B cell (primary cell): Measurements from ENCODE around the gene CAMTA1. TPM values are rescaled to one million over a fixed set of nuclear protein-coding genes. Genes with fewer than 3 reads are reported as not detected.

Source experiments
- ATAC-seq: fragments of 200-7000 bp; cut with Tn5 transposase; one replicate; pipeline ENCODE4 v1.10.0; 2021; ENCODE audit warnings: low read depth, mild to moderate bottlenecking, moderate number of reproducible peaks, moderate library complexity
- CTCF ChIA-PET: fragments of 350-600 bp; sonication (Branson Sonifier 250); formaldehyde crosslinking; loops from one replicate; lab custom pipeline; 2021; ENCODE audit warnings: antibody characterized with exemption, inconsistent platforms; lab: Charles Lee
- POLR2A ChIA-PET: fragments of 350-600 bp; sonication (Branson Sonifier 250); formaldehyde crosslinking; loops from one replicate; lab custom pipeline; 2021; ENCODE audit warnings: antibody characterized with exemption; lab: Charles Lee
- DNase-seq: peaks from one replicate; pipeline ENCODE4 v3.0.0; 2013
- H2AFZ ChIP-seq: 2 replicates; pipeline ENCODE4 v1.6.1; 2012; ENCODE audit warnings: mild to moderate bottlenecking, low read depth, low read length; ENCODE audit not compliant: insufficient read depth, poor library complexity, severe bottlenecking
- H3K27ac ChIP-seq, 2 donors: 1 replicate in 1 of 2; 2 replicates in 1 of 2; pipeline ENCODE4 v1.5.1; 2012 to 2013; ENCODE audit warnings: low read length in 2 of 2, mild to moderate bottlenecking in 2 of 2, moderate library complexity in 1 of 2
- H3K27me3 ChIP-seq, 4 experiments: fragments of 200-600 bp in 1 of 4; sonication (generic) in 1 of 4; replicated peaks in 1 of 4; 1 replicate in 2 of 4; 2 replicates in 2 of 4; pipeline versions ENCODE4 v1.6.1 to v1.7.0; 2013 to 2016; ENCODE audit warnings: low read length in 3 of 4, mild to moderate bottlenecking in 2 of 4, mixed read lengths in 1 of 4, moderate library complexity in 1 of 4; ENCODE audit not compliant: insufficient read depth in 4 of 4, control insufficient read depth in 3 of 4; ENCODE audit errors: control extremely low read depth in 1 of 4
- H3K36me3 ChIP-seq, 2 experiments: replicated peaks in 1 of 2; 1 replicate in 1 of 2; 2 replicates in 1 of 2; pipeline versions ENCODE4 v1.6.1 to v1.7.1; 2013; ENCODE audit warnings: low read length in 1 of 2; ENCODE audit not compliant: insufficient read depth in 2 of 2, control insufficient read depth in 1 of 2; ENCODE audit errors: control extremely low read depth in 1 of 2, extremely low read depth in 1 of 2
- H3K4me1 ChIP-seq, 2 donors: fragments of 200-600 bp in 1 of 2; sonication (generic) in 1 of 2; 1 replicate in 1 of 2; 2 replicates in 1 of 2; pipeline versions ENCODE4 v1.5.1 to v1.6.1; 2013 to 2017; ENCODE audit warnings: low read length in 2 of 2; ENCODE audit not compliant: control insufficient read depth in 2 of 2, insufficient read depth in 2 of 2
- H3K4me2 ChIP-seq: replicated peaks from 2 replicates; pipeline ENCODE3; 2012; ENCODE audit warnings: mild to moderate bottlenecking, low read depth, low read length; ENCODE audit not compliant: poor library complexity, severe bottlenecking
- H3K4me3 ChIP-seq, 5 experiments: fragments of 200-600 bp in 1 of 5; sonication (generic) in 1 of 5; 1 replicate in 3 of 5; 2 replicates in 2 of 5; pipeline versions ENCODE4 v1.5.1 to v1.7.0; 2011 to 2016; ENCODE audit warnings: low read length in 4 of 5, mild to moderate bottlenecking in 4 of 5, low read depth in 2 of 5, control low read depth in 1 of 5, moderate library complexity in 1 of 5; ENCODE audit not compliant: insufficient read depth in 1 of 5; ENCODE audit errors: control extremely low read depth in 1 of 5, extremely low read depth in 1 of 5
- H3K79me2 ChIP-seq: fragments of 200-600 bp; sonication (generic); one replicate; pipeline ENCODE4 v1.6.0; 2016; ENCODE audit warnings: low read length; ENCODE audit not compliant: control insufficient read depth, insufficient read depth
- H3K9ac ChIP-seq: fragments of 200-600 bp; sonication (generic); 2 replicates; pipeline ENCODE4 v1.6.1; 2017; ENCODE audit warnings: mild to moderate bottlenecking, low read length, moderate library complexity
- H3K9me3 ChIP-seq, 3 donors: one replicate each; pipeline versions ENCODE4 v1.6.1 to v1.7.1; 2013; ENCODE audit warnings: low read length in 2 of 3; ENCODE audit not compliant: control insufficient read depth in 2 of 3, insufficient read depth in 1 of 3; ENCODE audit errors: control extremely low read depth in 1 of 3
- H4K20me1 ChIP-seq: 2 replicates; pipeline ENCODE4 v1.6.0; 2012; ENCODE audit warnings: mild to moderate bottlenecking, low read length; ENCODE audit not compliant: insufficient read depth, control insufficient read depth, poor library complexity, severe bottlenecking
- H3K27ac Mint-ChIP-seq: one replicate; pipeline ENCODE4 v1.8.0; 2021; ENCODE audit warnings: mixed read lengths
- H3K27me3 Mint-ChIP-seq: one replicate; pipeline ENCODE4 v1.8.0; 2021; ENCODE audit warnings: mixed read lengths
- H3K4me1 Mint-ChIP-seq: one replicate; pipeline ENCODE4 v1.8.0; 2021; ENCODE audit warnings: mixed read lengths
- H3K4me3 Mint-ChIP-seq: one replicate; pipeline ENCODE4 v1.8.0; 2021; ENCODE audit warnings: mixed read lengths
- H3K9me3 Mint-ChIP-seq: one replicate; pipeline ENCODE4 v1.8.0; 2022; ENCODE audit warnings: mixed read lengths; ENCODE audit not compliant: insufficient read depth
- CTCF ChIP-seq: fragments of 200-600 bp; IDR thresholded peaks from one replicate; pipeline ENCODE4 v1.8.0; 2022; ENCODE audit warnings: antibody characterized with exemption, mild to moderate bottlenecking
- EZH2 ChIP-seq: IDR thresholded peaks from 2 replicates; pipeline ENCODE4 v1.6.1; 2012; ENCODE audit warnings: borderline replicate concordance, low read depth, mild to moderate bottlenecking, moderate library complexity, low read length; ENCODE audit not compliant: insufficient read depth, poor library complexity, severe bottlenecking
- WGBS: methylation state at CpG from one replicate; pipeline ENCODE4 v1.1.5; 2013; ENCODE audit warnings: missing lambda C conversion rate; ENCODE audit not compliant: insufficient coverage; 5-methylcytosine and 5-hydroxymethylcytosine counted together
- intact Hi-C: fragments of 100-400 bp; cut with micrococcal nuclease; formaldehyde crosslinking; loops from one replicate; pipeline ENCODE4 v1.10.0; 2022
- polyA plus RNA-seq: library from polyadenylated mRNA; depleted of rRNA; stranded (reverse); fragments of >200 nt; gene quantifications from 2 replicates; pipeline ENCODE4 v1.2.3, GENCODE V29; 2012
- total RNA-seq, 2 donors: library from RNA; stranded (reverse); fragments of 120-200 nt in 1 of 2; gene quantifications; 1 replicate in 1 of 2; 2 replicates in 1 of 2; pipeline versions ENCODE4 v1.2.3 to v1.2.4, GENCODE V29; 2013 to 2022

The CAMTA1 gene
- total and polyA plus RNA-seq, 2 donors (not counting 1 experiment from before 2014, with no cell fraction given) = 42.2 to 45.7 TPM

- no peaks in the 10 kb centered on the region for H3K36me3 ChIP-seq
- ChIA-PET CTCF (no interaction called here), POLR2A (no interaction called here)
- no peak for TF ChIP-seq EZH2
- no peak for TF ChIP-seq CTCF
- no peaks in the 10 kb centered on the region for H3K9me3 ChIP-seq
- no peak overlapping the region for H3K4me3 ChIP-seq
- no peak overlapping the region for H3K4me2 ChIP-seq
- WGBS = 94% methylated on average over 14 of the region's 16 CpGs
- H3K27ac ChIP-seq = no peak overlapping the region
- DNase-seq (no peak), ATAC-seq (no peak)
- intact Hi-C loops = no loop called here
- no peaks in the 10 kb centered on the region for H3K4me1 Mint-ChIP-seq
- no peak overlapping the region for H3K4me3 Mint-ChIP-seq
- H3K79me2 ChIP-seq = no peaks in the 10 kb centered on the region
- no peak overlapping the region for H2AFZ ChIP-seq
- no peaks in the 10 kb centered on the region for H3K27me3 ChIP-seq
- no peak overlapping the region for H3K9ac ChIP-seq
- no peaks in the 10 kb centered on the region for H3K9me3 Mint-ChIP-seq
- no peaks in the 10 kb centered on the region for H3K4me1 ChIP-seq
- peaks cover 17% of the 10 kb centered on the region for H3K27me3 Mint-ChIP-seq
- no peak overlapping the region for H3K27ac Mint-ChIP-seq
- no peaks in the 10 kb centered on the region for H4K20me1 ChIP-seq
Observed at GRCh38 chr1:6955357-6956094, 170.3 kb downstream of the CAMTA1 start.

GRCh38 chr1:6956488-6957159 lies 171.4 kb downstream of the CAMTA1 start:
- Histone ChIP-seq H4K20me1 (no peaks in the 10 kb centered on the region), H3K36me3 (no peaks in the 10 kb centered on the region), H3K79me2 (no peaks in the 10 kb centered on the region), H3K27me3 (peaks cover 0 to 2% (median 0%) of the 10 kb centered on the region in 4 experiments), H3K4me3 (no peak overlapping the region), H3K4me1 (peaks cover under 1 to 1% of the 10 kb centered on the region in 2 donors), H3K4me2 (no peak overlapping the region), H3K9ac (no peak overlapping the region), H3K9me3 (no peaks in the 10 kb centered on the region), H3K27ac (no peak overlapping the region), H2AFZ (no peak overlapping the region)
- ChIA-PET POLR2A (no interaction called here), CTCF (no interaction called here)
- no peaks in the 10 kb centered on the region for H3K9me3 Mint-ChIP-seq
- H3K27ac Mint-ChIP-seq = no peak overlapping the region
- 92% methylated on average over 8 of the region's 11 CpGs for WGBS
- no peaks in the 10 kb centered on the region for H3K4me1 Mint-ChIP-seq
- ATAC-seq = no peak
- H3K27me3 Mint-ChIP-seq = peaks cover 25% of the 10 kb centered on the region
- intact Hi-C loops = no loop called here
- TF ChIP-seq EZH2 (no peak), CTCF (no peak)
- H3K4me3 Mint-ChIP-seq = no peak overlapping the region
- no peak for DNase-seq
